ENCODE data around the gene EPB41L4A. TPM values are rescaled to one million over a fixed set of nuclear protein-coding genes. Genes with fewer than 3 reads are reported as not detected.
"Not testable (repeated sequence)": the region's sequence is repeated elsewhere in the genome, so short reads cannot be mapped to it uniquely, and the experiment has no call there.

EPB41L4A gene
- total RNA-seq: 39.0 TPM
- 10.2 TPM for polyA plus RNA-seq (ENCODE audit: insufficient read depth, low read depth, low replicate concordance)
- long read RNA-seq, donor 1, full-length matches to known transcripts: 1 of 1 reads
- long read RNA-seq, donor 1, partial matches to known transcripts: 0 of 1 reads
- long read RNA-seq, donor 1, other reads (novel, unspliced or antisense): 0 of 1 reads
- long read RNA-seq, donor 2: 0 reads
- long read RNA-seq, donor 3, full-length matches to known transcripts: 1 of 1 reads
- long read RNA-seq, donor 3, partial matches to known transcripts: 0 of 1 reads
- long read RNA-seq, donor 3, other reads (novel, unspliced or antisense): 0 of 1 reads
- long read RNA-seq, donor 4: 0 reads
- long read RNA-seq, donor 5: 0 reads
- long read RNA-seq, donor 6: 0 reads
- long read RNA-seq, donor 7, full-length matches to known transcripts: 3 of 9 reads
- long read RNA-seq, donor 7, partial matches to known transcripts: 0 of 9 reads
- long read RNA-seq, donor 7, other reads (novel, unspliced or antisense): 6 of 9 reads
- long read RNA-seq, donor 8, partial matches to known transcripts: 81 of 336 reads
- long read RNA-seq, donor 8, other reads (novel, unspliced or antisense): 254 of 336 reads
- long read RNA-seq, donor 9, partial matches to known transcripts: 0 of 1 reads
- long read RNA-seq, donor 9, other reads (novel, unspliced or antisense): 0 of 1 reads
- long read RNA-seq, donor 10, partial matches to known transcripts: 390 of 398 reads
- long read RNA-seq, donor 10, other reads (novel, unspliced or antisense): 7 of 398 reads

- peak within 1 kb of the TSS; percentile 76 to 87 for H3K27ac ChIP-seq (ENCODE audit: low read depth in 2 of 2, low read length in 2 of 2)
- peak within 1 kb of the TSS; percentile 81 to 88 (median 86) for H3K4me3 ChIP-seq (ENCODE audit: low read length in 3 of 3)
- TF ChIP-seq, protein P1, sequence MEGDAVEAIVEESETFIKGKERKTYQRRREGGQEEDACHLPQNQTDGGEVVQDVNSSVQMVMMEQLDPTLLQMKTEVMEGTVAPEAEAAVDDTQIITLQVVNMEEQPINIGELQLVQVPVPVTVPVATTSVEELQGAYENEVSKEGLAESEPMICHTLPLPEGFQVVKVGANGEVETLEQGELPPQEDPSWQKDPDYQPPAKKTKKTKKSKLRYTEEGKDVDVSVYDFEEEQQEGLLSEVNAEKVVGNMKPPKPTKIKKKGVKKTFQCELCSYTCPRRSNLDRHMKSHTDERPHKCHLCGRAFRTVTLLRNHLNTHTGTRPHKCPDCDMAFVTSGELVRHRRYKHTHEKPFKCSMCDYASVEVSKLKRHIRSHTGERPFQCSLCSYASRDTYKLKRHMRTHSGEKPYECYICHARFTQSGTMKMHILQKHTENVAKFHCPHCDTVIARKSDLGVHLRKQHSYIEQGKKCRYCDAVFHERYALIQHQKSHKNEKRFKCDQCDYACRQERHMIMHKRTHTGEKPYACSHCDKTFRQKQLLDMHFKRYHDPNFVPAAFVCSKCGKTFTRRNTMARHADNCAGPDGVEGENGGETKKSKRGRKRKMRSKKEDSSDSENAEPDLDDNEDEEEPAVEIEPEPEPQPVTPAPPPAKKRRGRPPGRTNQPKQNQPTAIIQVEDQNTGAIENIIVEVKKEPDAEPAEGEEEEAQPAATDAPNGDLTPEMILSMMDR (IDR thresholded peaks at IDR 0.05; ENCODE audit: borderline replicate concordance, extremely low read depth, insufficient read depth): no peak
- H3K9ac ChIP-seq (ENCODE audit: low read length in 3 of 3): peak within 1 kb of the TSS; percentile 67 to 81 (median 70)
- FAIRE-seq: no peak
- no peaks in the 10 kb centered on the region for H3K27me3 ChIP-seq (ENCODE audit: control insufficient read depth, insufficient read depth, low read length)
- intact Hi-C loops (cut with DNase I): loop anchor here (10.0 kb wide), 1 partner anchor 215 kb away; no protein-coding TSS in a partner anchor
- DNase-seq: peak; percentile 74 to 91 (median 84)
- no peaks in the 10 kb centered on the region for H3K9me3 ChIP-seq (ENCODE audit: control insufficient read depth in 2 of 3, insufficient read depth in 1 of 3, low read length in 3 of 3)
- H3K36me3 ChIP-seq (ENCODE audit: control insufficient read depth in 2 of 3, insufficient read depth in 3 of 3, low read length in 3 of 3): no peaks in the 10 kb centered on the region
- peaks cover 0 to under 1% (median 0%) of the 10 kb centered on the region in 3 donors for H3K4me1 ChIP-seq (ENCODE audit: control insufficient read depth in 2 of 3, insufficient read depth in 2 of 3, low read depth in 1 of 3, low read length in 3 of 3)
These were observed at the start of gene EPB41L4A for GRCh38 chr5:112419164-112419985. Gene EPB41L4A (minus strand): TSS chr5:112419277. CDS start chr5:112419039, 238 bp downstream.

- TF ChIP-seq, protein P1 (IDR thresholded peaks at IDR 0.05; ENCODE audit: borderline replicate concordance, extremely low read depth, insufficient read depth): no peak
- H3K27me3 ChIP-seq (ENCODE audit: control insufficient read depth, insufficient read depth, low read length): no peaks in the 10 kb centered on the region
- H3K9ac ChIP-seq (ENCODE audit: low read length in 3 of 3): no peak overlapping the region
- H3K27ac ChIP-seq (ENCODE audit: low read depth in 2 of 2, low read length in 2 of 2): no peak overlapping the region
- FAIRE-seq: no peak
- H3K4me3 ChIP-seq (ENCODE audit: low read length in 3 of 3): no peak overlapping the region
- no peaks in the 10 kb centered on the region for H3K4me1 ChIP-seq (ENCODE audit: control insufficient read depth in 2 of 3, insufficient read depth in 2 of 3, low read depth in 1 of 3, low read length in 3 of 3)
- H3K36me3 ChIP-seq (ENCODE audit: control insufficient read depth in 2 of 3, insufficient read depth in 3 of 3, low read length in 3 of 3): no peaks in the 10 kb centered on the region
- intact Hi-C loops (cut with DNase I): no loop called here
- no peak for DNase-seq
- no peaks in the 10 kb centered on the region for H3K9me3 ChIP-seq (ENCODE audit: control insufficient read depth in 2 of 3, insufficient read depth in 1 of 3, low read length in 3 of 3)
These were observed 48.4 kb upstream of the EPB41L4A start for GRCh38 chr5:112467485-112467884.

GRCh38 chr5:112466261-112466660 lies 47.2 kb upstream of the EPB41L4A start:
- H3K27me3 ChIP-seq (ENCODE audit: control insufficient read depth, insufficient read depth, low read length); H3K9ac ChIP-seq (ENCODE audit: low read length in 3 of 3); H3K36me3 ChIP-seq (ENCODE audit: control insufficient read depth in 2 of 3, insufficient read depth in 3 of 3, low read length in 3 of 3); FAIRE-seq; H3K9me3 ChIP-seq (ENCODE audit: control insufficient read depth in 2 of 3, insufficient read depth in 1 of 3, low read length in 3 of 3); H3K4me3 ChIP-seq (ENCODE audit: low read length in 3 of 3); H3K4me1 ChIP-seq (ENCODE audit: control insufficient read depth in 2 of 3, insufficient read depth in 2 of 3, low read depth in 1 of 3, low read length in 3 of 3); intact Hi-C loops (cut with DNase I); H3K27ac ChIP-seq (ENCODE audit: low read depth in 2 of 2, low read length in 2 of 2); DNase-seq: not testable (repeated sequence)

DNA sequence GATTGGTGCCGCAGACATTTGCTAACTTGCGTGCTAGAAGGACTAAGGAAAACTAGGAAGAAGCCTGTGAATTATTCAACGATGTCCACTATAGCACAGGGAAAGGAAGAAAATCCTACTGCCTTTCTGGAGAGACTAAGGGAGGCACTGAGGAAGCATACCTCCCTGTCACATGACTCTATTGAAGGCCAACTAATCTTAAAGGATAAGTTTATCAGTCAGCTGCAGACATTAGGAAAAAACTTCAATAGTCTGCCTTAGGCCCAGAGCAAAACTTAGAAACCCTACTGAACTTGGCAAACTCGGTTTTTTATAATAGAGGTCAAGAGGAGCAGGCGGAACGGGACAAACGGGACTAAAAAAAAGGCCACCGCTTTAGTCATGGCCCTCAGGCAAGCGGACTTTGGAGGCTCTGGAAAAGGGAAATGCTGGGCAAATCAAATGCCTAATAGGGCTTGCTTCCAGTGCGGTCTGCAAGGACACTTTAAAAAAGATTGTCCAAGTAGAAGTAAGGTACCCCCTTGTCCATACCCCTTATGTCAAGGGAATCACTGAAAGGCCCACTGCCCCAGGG lies 28.2 kb upstream of the EPB41L4A start:
- H3K9me3 ChIP-seq (ENCODE audit: control insufficient read depth in 2 of 3, insufficient read depth in 1 of 3, low read length in 3 of 3); DNase-seq; H3K36me3 ChIP-seq (ENCODE audit: control insufficient read depth in 2 of 3, insufficient read depth in 3 of 3, low read length in 3 of 3); intact Hi-C loops (cut with DNase I); H3K9ac ChIP-seq (ENCODE audit: low read length in 3 of 3); H3K4me3 ChIP-seq (ENCODE audit: low read length in 3 of 3); H3K4me1 ChIP-seq (ENCODE audit: control insufficient read depth in 2 of 3, insufficient read depth in 2 of 3, low read depth in 1 of 3, low read length in 3 of 3); FAIRE-seq; H3K27me3 ChIP-seq (ENCODE audit: control insufficient read depth, insufficient read depth, low read length); H3K27ac ChIP-seq (ENCODE audit: low read depth in 2 of 2, low read length in 2 of 2): not testable (repeated sequence)
